Ascending aorta (tissue), 2 donors: ENCODE measurements around the gene FAM168A. TPM values are rescaled to one million over a fixed set of nuclear protein-coding genes. Genes with fewer than 3 reads are reported as not detected.

Experiments used
- DNase-seq, 2 donors: peaks; one replicate each; pipeline ENCODE4 v3.0.0-alpha.2; 2019; ENCODE audit warnings: low spot score in 2 of 2
- H3K27ac ChIP-seq, 2 donors: fragments of 200-600 bp; sonication (generic); one replicate each; pipeline ENCODE4 v1.5.1; 2016 to 2017; ENCODE audit warnings: mild to moderate bottlenecking in 1 of 2
- H3K27me3 ChIP-seq: fragments of 200-600 bp; sonication (generic); one replicate; pipeline ENCODE4 v1.5.1; 2017
- H3K36me3 ChIP-seq, 2 donors: fragments of 200-600 bp; sonication (generic); one replicate each; pipeline ENCODE4 v1.5.1; 2016
- H3K4me1 ChIP-seq, 2 donors: fragments of 200-600 bp; sonication (generic); one replicate each; pipeline ENCODE4 v1.5.1; 2016 to 2017; ENCODE audit warnings: mild to moderate bottlenecking in 1 of 2
- H3K4me3 ChIP-seq, 2 donors: fragments of 200-600 bp; sonication (generic); one replicate each; pipeline ENCODE4 v1.5.1; 2016 to 2017; ENCODE audit warnings: mild to moderate bottlenecking in 1 of 2
- H3K9me3 ChIP-seq, 2 donors: fragments of 200-600 bp; sonication (generic); one replicate each; pipeline ENCODE4 v1.5.1; 2016
- intact Hi-C: fragments of 100-400 bp; cut with DNase I; formaldehyde crosslinking; loops from one replicate; pipeline ENCODE4 v1.15.1; 2023
- total RNA-seq: library from RNA; depleted of rRNA; stranded (reverse); fragments of >200 nt; gene quantifications from one replicate; pipeline ENCODE4 v1.1.0, GENCODE V29; 2016
- TF ChIP-seq, protein P1 (sequence below), 3 experiments: fragments of 200-600 bp in 2 of 3; fragments of 450-650 bp in 1 of 3; sonication (generic) in 2 of 3; IDR thresholded peaks; one replicate each; pipeline ENCODE4 v1.5.1; 2016 to 2019; ENCODE audit warnings: antibody characterized with exemption in 3 of 3, mild to moderate bottlenecking in 1 of 3, moderate library complexity in 1 of 3

FAM168A gene
- total RNA-seq, 1 donor from 2014 or later: 44.1 TPM

DNA sequence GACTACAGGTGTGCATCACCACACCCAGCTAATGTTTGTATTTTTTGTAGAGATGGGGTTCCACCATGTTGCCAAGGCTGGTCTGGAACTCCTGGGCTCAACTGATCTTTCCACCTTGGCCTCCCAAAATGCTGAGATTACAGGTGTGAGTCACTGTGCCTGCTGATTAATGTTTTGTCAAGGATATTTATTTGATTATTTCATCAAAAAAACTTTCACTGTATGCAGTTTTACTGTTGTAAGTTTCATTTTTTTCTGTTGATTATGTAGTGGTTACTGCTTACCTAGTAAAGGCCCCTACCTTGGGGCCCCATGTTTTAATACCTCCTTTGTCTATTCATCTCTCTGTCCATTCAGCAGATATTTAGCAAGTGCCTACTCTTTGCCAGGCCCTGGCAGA lies 16.7 kb upstream of the FAM168A start:
- H3K4me1 ChIP-seq: no peaks in the 10 kb centered on the region
- no peaks in the 10 kb centered on the region for H3K9me3 ChIP-seq
- no peaks in the 10 kb centered on the region for H3K36me3 ChIP-seq
- no peak overlapping the region for H3K4me3 ChIP-seq
- no peaks in the 10 kb centered on the region for H3K27me3 ChIP-seq
- no peak for DNase-seq
- no peak overlapping the region for H3K27ac ChIP-seq
- TF ChIP-seq, protein P1, sequence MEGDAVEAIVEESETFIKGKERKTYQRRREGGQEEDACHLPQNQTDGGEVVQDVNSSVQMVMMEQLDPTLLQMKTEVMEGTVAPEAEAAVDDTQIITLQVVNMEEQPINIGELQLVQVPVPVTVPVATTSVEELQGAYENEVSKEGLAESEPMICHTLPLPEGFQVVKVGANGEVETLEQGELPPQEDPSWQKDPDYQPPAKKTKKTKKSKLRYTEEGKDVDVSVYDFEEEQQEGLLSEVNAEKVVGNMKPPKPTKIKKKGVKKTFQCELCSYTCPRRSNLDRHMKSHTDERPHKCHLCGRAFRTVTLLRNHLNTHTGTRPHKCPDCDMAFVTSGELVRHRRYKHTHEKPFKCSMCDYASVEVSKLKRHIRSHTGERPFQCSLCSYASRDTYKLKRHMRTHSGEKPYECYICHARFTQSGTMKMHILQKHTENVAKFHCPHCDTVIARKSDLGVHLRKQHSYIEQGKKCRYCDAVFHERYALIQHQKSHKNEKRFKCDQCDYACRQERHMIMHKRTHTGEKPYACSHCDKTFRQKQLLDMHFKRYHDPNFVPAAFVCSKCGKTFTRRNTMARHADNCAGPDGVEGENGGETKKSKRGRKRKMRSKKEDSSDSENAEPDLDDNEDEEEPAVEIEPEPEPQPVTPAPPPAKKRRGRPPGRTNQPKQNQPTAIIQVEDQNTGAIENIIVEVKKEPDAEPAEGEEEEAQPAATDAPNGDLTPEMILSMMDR (IDR thresholded peaks at IDR 0.05): no peak
- intact Hi-C loops: no loop called here

DNA sequence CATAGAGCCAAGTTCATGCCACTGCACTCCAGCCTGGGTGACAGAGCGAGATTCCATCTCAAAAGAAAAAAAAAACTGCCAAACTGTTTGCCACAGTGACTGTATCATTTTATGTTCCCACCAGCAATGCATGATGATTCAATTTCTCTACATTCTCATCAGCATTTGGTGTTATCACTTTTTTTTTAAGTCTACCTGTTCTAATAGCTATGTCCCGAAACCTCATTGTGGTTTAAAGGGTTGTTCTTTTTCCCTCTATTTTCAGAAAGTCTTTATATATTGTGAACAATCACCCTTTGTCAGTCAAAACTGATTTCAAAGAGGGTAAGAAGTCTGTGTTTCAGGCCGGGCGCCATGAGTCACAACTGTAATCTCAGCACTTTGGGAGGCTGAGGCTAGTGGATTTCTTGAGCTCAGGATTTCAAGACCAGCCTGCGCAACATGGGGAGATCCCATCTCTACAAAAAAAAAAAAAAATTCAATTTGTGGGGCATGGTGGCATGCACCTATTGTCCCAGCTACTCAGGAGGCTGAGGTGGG lies 14.8 kb upstream of the FAM168A start:
- Histone ChIP-seq H3K36me3 (no peaks in the 10 kb centered on the region), H3K27ac (no peak overlapping the region), H3K4me1 (no peaks in the 10 kb centered on the region), H3K4me3 (no peak overlapping the region), H3K9me3 (no peaks in the 10 kb centered on the region), H3K27me3 (no peaks in the 10 kb centered on the region)
- DNase-seq: peak in 1 of 2 donors; percentile 15
- intact Hi-C loops: no loop called here
- TF ChIP-seq, protein P1 (IDR thresholded peaks at IDR 0.05): no peak

DNA sequence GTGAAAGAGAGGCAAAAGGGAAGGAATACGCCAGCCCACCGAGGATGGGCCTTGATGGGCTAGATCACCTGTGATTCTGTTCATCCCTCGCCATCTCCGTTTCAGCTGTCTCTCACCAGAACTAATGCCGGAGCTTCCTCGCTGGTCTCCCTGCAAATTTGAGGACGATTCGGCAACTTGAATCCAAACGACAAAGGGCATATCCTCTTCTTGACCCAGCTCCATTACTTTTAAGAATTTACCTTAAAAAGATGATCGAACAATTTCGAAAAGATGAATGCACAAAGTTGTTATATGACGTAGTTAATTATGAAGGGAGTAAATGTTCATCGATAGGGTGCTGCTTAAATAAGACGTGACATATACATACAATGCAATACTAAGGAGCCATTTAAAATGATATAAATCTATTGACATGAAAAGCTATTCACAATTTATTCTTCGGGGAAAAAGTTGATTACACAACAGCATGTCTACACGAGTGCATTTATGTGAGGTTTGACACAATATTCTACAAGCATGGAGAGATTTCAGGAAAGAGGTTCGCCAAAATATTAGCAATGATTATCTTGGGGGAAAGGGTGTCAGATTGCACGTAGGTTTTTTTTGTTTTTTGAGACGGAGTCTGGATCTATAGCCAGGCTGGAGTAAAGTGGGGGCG lies 937 bp upstream of the FAM168A start:
- Histone ChIP-seq H3K27me3 (no peaks in the 10 kb centered on the region), H3K9me3 (no peaks in the 10 kb centered on the region), H3K36me3 (no peaks in the 10 kb centered on the region), H3K27ac (peak overlapping the region; percentile 68 to 81), H3K4me3 (peak overlapping the region; percentile 79 to 86), H3K4me1 (peaks cover 0 to 10% of the 10 kb centered on the region in 2 donors)
- TF ChIP-seq, protein P1 (IDR thresholded peaks at IDR 0.05): no peak
- DNase-seq: no peak
- intact Hi-C loops: loop anchor here (1.0 to 5.0 kb wide), 4 partner anchors 48 to 383 kb away; partner anchors contain the start of genes MRPL48, RAB6A and UCP2

DNA sequence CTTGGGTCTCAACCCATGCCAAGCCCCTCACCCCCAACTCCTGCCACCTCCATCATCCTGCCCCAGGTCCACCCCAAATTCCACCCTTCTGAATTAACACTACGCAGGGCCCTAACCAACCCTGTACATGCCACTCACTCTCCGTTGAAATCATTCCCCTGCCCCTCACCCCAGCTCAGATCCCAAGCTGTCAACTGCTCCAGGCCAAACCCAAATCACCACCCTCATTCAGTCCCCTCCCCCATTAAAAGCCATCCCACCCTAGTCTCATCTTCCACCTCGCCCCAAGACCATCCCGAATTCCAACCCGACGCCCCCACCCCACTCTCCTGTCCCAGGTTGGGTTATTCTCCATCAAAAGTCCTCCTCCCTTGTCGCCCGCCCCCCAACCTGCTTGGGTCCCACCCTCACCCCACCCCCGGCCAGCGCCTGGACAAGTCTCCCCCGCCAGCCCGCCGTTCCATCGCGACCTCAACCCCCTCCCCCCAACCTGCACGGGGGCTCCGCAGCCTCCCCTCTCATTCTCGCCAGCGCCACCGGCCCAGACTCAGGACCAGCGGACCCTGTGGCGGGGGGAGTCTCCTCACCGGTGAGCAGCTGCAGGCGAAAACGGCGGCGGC lies 466 bp downstream of the FAM168A start:
- no peak for DNase-seq
- Histone ChIP-seq H3K4me3 (peak overlapping the region; percentile 79 to 86), H3K4me1 (peaks cover 0 to 10% of the 10 kb centered on the region in 2 donors), H3K27me3 (no peaks in the 10 kb centered on the region), H3K36me3 (no peaks in the 10 kb centered on the region), H3K27ac (peak overlapping the region; percentile 68 to 81), H3K9me3 (no peaks in the 10 kb centered on the region)
- intact Hi-C loops: loop anchor here (5.0 kb wide), 3 partner anchors 165 to 385 kb away; partner anchors contain the start of genes MRPL48, RAB6A and UCP2
- TF ChIP-seq, protein P1 (IDR thresholded peaks at IDR 0.05): no peak

DNA sequence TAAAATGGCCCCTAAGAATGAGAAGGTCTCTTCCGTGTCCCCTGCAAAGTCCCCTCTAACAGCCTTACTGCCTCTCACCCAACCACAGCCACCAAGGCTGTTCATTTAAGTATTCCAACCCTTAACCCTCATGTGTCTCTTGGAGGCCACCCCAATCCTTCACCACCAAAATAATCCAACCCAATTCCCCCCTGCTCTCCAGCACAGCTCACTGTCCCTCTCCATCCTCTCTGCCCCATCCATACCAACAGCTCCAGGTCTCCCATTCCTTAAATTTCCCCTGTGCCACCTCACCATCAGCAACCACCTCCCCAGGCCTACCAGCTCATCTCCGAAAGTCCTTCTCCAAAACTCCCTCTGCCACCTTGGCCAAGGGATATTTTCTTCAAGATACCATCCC lies 1.4 kb downstream of the FAM168A start:
- H3K4me1 ChIP-seq: peaks cover 0 to 10% of the 10 kb centered on the region in 2 donors
- TF ChIP-seq, protein P1 (IDR thresholded peaks at IDR 0.05): no peak
- intact Hi-C loops: loop anchor here (5.0 kb wide), 3 partner anchors 166 to 386 kb away; partner anchors contain the start of genes MRPL48, RAB6A and UCP2
- H3K9me3 ChIP-seq: no peaks in the 10 kb centered on the region
- peak overlapping the region; percentile 12 to 86 for H3K4me3 ChIP-seq
- no peak for DNase-seq
- no peaks in the 10 kb centered on the region for H3K27me3 ChIP-seq
- no peak overlapping the region for H3K27ac ChIP-seq
- no peaks in the 10 kb centered on the region for H3K36me3 ChIP-seq
